GM18498 (cell line): Measurements from ENCODE around the gene SMURF1.

Source experiments
- ATAC-seq: cut with Tn5 transposase; IDR thresholded peaks from one replicate; pipeline ENCODE4 v1.9.1; 2021; ENCODE audit warnings: mild to moderate bottlenecking, moderate library complexity; ENCODE audit not compliant: unreplicated experiment

SMURF1 gene

DNA sequence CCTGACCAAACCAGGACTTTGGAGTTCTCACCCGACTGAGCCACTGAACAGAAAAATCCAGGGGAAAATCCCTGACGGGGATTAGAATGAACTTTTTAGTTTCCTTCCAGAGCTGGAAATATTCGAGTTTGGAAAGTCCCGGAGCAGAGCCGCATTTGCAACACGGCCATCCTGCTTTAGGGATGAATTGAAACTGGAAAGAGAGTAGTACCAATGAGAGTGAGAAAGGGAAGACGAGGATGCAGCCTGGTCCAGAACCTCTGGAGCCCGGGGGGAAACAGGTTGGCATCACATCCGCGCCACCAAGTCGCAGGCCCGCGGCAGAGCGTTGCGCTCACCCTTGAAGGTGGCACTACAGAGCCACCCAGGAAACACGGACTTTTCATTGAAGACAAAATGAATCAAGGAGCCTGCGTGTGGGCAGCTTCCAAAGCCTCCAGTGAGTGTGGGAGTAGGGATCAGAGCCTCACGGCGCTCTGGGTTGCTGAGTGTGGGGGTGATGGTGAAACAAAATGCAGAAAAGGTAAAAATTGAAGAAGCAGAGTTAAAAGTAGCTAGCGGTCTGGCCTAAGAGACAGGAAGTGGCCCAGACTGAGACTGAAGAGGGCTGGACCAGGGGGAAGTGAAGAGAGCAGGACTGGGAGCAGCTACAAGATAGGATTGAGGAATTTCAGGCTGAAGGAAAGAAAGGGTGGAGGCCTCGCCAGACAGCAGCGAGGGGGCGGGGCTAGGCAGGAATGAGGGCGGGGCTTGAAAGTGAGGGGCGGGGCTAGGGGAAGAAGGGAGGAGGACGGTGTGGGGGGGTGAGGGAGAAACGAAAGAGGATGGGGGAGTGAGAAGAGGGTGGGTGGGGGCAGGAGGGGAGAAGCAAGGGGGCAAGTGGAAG lies 1.8 kb downstream of the SMURF1 start:
- no peak for ATAC-seq

DNA sequence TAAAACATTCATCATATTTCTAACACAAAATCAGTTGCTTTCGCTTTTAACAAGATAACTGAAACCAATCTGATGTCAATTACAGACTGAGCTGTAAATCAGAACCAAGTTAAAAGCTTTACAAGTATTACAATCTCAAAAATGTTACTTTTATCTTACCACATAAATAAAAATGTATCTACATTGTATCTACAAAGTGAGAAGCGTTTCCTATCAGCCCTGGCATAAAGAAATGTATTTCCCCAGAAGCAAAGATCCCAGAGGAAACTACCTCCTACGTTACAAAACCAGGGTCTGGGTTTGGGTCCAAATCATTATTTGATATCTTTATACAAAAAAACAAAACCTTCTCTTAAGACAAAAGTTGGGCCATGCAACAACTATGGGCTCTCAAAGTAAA lies 2.6 kb downstream of the SMURF1 start:
- ATAC-seq = no peak

DNA sequence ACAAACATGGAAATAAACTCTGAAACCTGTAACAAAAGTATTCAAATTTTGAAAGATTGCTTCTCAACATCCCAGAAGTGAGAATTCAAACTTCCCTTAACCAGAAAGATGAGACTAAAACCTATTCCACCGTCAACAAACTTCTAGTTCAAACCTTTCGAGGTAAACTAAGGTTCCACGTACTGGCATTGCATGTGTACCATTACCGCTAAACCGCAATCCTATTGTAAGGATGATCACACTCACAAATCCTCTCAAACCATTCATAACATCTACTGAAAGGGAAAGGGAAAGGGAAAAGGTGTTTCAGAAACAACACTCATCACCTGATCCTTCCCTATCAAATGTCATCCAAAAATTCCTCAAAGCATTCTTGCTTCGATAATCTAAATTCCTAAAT lies 3.1 kb downstream of the SMURF1 start:
- no peak for ATAC-seq

DNA sequence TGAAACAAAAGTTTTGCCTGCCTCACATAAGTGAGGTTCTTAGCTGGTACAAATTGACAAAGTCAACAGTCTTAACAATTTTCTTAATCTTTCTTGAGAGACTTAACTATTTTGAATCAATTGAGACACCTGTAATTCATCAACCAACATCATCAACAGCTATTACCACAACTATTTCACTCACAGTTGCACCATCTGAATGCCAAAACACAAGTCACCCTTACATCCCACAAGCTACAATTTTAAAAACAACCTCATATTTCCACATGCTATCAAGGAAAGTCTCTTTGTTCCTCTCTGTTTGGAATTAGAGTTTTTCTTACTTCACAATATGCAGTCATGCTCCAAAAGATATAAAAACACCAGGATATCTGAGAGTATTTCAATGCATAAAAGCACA lies 4.9 kb downstream of the SMURF1 start:
- ATAC-seq = no peak

DNA sequence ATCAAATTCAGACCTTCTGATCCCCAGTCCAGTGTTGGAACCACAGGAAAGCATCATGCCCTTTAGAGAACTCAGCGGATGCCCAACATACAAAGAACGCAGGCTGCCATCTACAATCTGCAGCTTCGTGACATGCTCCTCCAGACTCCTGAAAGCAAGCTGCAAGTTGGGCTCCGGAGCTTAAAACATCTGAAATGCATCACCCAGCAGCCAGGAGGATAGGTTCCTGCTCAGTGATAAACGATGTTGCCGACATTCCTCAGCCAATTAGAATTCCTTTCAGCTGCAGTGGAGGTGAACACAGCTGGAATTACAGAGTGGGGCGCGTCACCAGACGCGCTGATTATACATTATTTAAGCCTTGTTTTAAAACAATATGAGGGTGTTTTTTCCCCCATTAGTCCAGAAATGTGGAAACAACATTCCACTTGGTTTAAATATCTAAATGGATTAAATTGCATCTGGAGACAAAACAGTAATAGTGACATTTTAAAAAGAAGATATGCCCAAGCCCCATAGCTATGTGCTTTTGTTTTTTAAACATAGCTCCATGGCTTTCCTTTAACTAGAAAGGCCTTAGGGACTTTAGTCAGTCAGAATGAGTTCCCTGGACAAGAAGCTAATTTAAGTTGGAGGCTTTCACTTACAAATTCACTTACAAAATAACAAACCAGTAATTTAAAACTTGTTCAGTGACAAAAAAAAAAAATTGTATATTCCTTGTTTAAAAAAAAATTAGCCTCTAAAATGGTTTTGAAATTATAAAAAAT lies 6.3 kb downstream of the SMURF1 start:
- no peak for ATAC-seq

GRCh38 chr7:99135938-99136337 lies 8.0 kb downstream of the SMURF1 start:
- no peak for ATAC-seq

DNA sequence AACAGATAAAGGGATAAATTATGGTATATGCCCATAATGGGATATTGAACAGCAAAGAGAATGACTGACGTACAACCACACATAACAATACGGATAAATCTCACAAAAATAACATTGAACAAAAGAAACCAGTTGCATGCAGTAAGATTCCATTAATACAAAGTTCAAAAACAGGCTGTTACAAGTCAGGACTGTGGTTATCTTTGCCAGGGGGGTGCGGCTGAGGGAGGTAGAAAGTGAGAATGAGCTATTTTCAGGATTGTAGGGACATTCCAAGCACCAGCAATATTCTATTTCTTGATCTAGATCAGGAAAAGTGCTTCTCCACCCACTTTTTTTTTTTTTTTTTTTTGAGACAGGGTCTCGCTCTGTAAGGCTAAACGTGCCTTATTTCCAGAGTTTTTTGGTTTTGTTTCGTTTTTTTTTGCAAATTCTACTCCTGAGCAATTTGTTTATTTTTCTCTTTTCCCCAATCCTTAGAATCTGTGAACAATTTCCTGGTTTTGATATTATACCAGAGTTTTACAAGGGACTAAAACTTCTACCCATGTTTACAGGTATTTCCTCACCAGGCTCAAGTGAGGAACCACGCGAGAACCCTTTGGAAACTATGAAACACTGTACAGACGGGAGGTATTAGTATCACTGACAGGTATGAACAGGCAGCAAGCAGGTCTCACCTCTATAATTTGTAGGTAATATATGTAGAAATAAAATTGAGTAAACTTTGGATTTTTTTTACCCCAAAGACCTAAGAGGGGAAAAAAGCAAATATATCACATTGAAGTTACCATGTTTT lies 9.9 kb downstream of the SMURF1 start:
- no peak for ATAC-seq

GRCh38 chr7:99132595-99133321 lies 11.2 kb downstream of the SMURF1 start:
- no peak for ATAC-seq

DNA sequence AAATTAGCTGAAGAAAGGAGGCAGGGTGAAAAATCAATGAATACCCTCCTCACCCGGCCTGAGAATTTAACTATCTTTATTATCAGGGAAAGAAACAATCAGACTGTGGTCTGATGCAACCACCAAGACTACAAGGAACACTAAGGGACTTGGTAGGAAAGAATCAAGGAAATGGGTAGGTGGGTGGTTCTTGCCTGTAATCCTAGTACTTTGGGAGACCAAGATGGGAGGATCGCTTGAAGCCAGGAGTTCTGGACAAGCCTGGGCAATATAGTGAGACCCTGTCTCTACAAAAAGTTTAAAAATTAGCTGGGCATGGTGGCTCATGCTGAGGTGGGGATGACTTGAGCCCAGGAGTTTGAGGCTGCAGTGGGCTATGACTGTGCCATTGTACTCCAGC lies 12.6 kb downstream of the SMURF1 start:
- ATAC-seq = no peak

GRCh38 chr7:99129536-99129935 lies 14.4 kb downstream of the SMURF1 start:
- ATAC-seq = no peak

GRCh38 chr7:99129001-99129400 lies 14.9 kb downstream of the SMURF1 start:
- ATAC-seq = no peak

GRCh38 chr7:99128076-99128950 lies 15.6 kb downstream of the SMURF1 start:
- no peak for ATAC-seq

GRCh38 chr7:99127636-99128035 lies 16.3 kb downstream of the SMURF1 start:
- ATAC-seq = no peak

DNA sequence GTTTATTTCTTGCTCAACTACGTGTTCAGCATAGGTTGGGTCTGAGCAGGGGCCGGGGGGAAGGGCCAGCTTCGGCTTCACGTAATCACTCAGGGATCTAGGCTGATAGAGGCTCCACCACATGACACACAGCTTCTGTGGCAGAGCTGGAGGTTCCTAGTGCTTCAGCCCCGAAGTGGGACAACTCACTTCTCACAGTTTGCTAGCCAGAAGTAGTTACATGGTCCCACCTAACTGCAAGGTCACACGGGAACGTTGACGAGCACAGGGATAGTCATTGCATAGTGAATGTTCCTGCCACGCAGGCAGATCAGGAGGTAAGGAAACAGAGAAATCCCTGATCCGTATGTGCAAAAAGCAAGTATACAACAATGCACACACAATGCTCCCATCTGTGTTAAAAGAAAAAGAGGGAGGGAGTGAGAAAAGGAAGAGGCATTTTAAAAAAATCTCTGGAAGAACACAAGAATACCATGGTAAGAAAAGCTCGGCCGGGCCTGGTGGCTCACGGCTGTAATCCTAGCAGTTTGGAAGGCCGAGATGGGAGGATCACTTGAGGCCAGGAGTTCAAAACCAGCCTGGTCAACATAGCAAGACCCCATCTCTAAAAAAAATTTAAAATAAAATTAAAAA lies 16.9 kb downstream of the SMURF1 start:
- ATAC-seq = no peak

GRCh38 chr7:99125505-99125865 lies 18.4 kb downstream of the SMURF1 start:
- ATAC-seq = no peak

DNA sequence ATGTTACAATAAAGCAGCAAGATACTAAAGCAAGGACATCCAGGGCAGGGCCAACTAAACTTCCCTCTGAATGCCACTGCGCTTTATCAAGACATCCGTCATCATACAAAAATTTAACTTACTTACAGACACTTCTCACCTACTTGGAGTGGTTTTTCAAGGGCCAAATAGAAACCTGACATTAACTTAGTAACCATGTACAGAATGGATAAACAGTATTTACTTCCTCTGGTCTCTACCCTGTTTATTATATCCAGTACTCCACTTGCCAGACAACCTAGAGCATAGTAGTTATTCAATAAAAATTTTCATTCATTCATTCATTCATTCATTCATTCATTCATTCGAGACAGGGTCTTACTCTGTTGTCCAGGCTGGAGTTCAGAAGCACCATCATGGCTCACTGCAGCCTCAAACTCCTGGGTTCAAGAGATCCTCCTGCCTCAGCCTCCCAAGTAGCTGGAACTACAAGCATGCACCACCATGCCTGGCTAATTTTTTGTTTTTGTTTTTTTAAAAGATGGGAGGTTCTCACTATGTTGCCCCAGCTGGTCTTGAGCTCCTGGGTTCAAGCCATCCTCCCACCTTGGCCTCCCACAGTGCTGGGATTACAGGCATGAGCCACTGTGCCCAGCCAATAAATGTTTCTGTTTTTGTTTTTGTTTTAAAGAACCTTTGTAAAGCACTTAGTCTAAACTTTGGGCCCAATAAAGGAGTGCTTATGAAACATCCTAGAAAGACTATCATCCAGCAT lies 19.0 kb downstream of the SMURF1 start:
- ATAC-seq = no peak

DNA sequence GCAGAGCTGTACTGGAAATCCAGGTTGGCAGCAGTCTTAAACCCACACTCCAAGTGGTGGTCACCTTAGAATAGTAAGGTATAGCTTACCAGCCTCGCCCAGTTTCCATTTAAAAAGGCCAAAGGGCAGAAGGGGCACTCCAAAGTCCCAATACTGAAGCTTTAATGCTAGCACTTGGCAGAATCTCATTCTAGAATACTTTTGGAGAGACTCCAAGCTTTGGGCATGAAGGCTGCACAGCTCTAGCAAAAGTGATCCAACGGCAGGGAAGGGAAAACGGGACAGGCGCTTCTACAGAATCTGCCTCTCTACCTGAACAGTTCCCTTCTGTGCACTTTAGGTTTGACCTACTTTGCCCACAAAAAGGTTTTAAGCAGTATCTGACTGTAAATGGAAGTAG lies 19.7 kb downstream of the SMURF1 start:
- no peak for ATAC-seq

DNA sequence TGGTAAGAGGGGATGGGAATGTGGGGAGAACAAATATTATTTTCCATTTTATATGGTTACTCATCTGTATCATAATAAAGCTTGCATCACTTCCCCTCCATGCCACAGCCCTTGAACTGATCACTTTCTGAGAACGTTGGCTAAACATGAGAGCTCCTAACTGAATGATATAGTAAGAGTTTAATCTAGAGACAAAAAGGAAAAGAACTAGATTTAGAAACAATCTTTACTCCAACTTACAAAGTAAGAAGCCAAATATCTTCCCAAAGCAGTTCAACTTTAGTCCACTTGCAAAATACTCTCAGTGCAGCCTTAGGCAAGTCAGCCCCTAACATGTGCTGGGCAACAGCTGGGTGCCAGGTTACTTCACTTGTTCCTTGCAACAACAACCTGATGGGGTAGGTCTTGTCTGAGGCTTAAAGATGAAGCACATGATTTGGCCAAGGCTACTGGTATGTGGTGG lies 20.3 kb downstream of the SMURF1 start:
- ATAC-seq = no peak

DNA sequence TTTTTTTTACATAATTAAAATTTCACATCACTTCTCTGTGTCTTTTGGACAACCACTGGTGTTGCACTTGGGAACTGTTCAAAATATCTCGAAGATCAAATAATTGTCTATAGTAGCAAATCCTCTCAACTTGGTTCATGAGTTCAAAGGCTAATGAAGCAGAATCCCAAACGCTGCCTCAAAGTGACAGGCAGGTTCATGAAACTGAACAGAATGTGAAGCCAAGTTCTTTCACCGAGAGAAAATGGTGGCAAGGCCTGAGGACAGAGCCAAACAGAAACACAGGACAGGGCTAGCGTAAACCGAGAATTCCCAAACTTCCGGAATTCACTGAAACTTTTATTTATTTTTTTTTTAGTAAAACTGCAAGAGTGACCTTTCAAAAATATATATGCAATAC lies 21.1 kb downstream of the SMURF1 start:
- no peak for ATAC-seq
